ENCODE data around the gene GRIK4.

GRCh38 chr11:120853435-120853834 lies 341.9 kb downstream of the GRIK4 start:
- TF ChIP-seq EZH2 (IDR thresholded peaks at IDR 0.05; ENCODE audit: insufficient read depth, poor library complexity, severe bottlenecking) (no peak), EZH2phosphoT487 (IDR thresholded peaks at IDR 0.05; ENCODE audit: insufficient read depth, low read depth) (no peak)
